Measurements from ENCODE around the gene CIDEC.
"Not testable (repeated sequence)": the region's sequence is repeated elsewhere in the genome, so short reads cannot be mapped to it uniquely, and the experiment has no call there.

The CIDEC gene

DNA sequence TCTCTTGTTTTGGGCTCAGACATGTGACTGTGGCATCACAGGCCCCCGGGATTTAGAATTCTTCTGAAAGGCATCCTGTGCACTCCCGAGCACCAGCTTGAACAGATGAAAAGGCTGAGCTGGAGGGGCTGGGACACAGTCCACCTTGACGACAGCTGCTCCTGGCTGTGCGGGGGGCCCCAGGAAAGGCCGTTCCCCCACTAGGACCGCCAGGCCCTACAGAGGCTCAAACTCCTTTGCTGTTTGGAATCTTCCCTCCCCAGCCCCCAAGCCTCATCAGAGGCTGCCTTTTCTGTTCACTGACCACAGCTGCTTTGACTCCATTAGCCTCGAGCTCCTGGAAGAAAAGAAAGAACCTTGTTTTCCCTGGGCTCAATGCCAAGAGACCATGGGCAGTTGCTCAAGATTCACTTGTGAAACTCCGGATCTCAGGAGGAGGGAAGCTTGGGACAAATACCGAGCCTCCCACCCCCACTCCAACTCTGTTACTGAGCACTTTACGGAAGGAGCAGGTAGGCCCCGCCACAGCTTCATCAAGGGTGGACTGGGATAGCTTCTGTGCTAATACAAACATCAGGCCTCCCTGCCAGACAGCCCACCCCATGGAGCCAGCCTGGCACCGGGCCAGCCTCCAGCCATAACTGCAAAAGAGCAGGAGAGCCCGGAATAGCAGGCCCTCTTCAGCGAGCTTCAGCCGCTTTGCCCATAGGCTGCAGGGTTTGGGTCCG is 15.7 kb downstream of the CIDEC start:
- Histone ChIP-seq H3K27ac (ENCODE audit: low read depth in 2 of 2, low read length in 2 of 2) (peak overlapping the region in 1 of 2 donors; percentile 23), H3K9ac (ENCODE audit: low read depth in 1 of 2, low read length in 2 of 2) (no peak overlapping the region), H3K4me3 (ENCODE audit: low read length in 2 of 2) (no peak overlapping the region)

DNA sequence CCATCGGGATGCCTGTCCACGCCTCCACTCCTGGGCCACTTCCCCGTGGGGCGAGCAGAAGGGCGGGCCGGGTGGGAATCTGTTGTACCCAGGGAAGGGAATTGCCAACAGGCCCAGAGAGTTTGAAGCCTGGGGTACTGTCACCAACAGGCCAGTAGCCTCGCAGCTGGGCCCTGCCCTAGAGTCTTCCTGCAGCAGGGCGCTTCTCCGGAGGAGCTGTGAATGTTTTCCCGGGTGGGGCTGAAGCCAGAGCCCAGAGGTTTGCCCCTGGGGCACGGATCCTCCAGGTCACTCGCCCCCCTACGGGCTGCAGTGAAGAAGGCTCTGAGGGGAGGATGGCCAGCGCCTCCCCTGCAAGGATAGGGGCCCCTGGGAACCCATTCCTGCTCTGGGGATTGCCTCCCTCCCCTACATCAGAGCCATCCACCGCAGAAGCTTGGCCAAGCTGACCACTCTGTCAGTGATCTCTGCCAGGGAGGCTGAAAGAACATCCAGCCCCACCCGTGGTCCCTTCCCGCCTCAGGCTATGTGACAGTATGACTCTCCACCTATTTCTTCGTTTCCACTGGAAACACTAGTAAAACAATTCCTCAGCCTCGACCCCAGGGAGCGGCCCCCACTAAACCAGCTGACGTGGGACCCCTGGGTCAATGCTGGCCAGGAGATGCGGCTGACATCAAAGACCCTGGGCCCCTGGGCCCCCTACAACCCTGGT is 16.8 kb downstream of the CIDEC start:
- no peaks in the 10 kb centered on the region for H3K9me3 ChIP-seq (ENCODE audit: control insufficient read depth in 2 of 2, low read length in 2 of 2)
- H3K9ac ChIP-seq (ENCODE audit: low read depth in 1 of 2, low read length in 2 of 2) = peak overlapping the region in 1 of 2 donors; percentile 65
- no peaks in the 10 kb centered on the region for H3K27me3 ChIP-seq (ENCODE audit: control insufficient read depth in 2 of 2, insufficient read depth in 2 of 2, low read length in 2 of 2)
- H3K4me3 ChIP-seq (ENCODE audit: low read length in 2 of 2) = peak overlapping the region; percentile 48 to 52
- no peak overlapping the region for H3K27ac ChIP-seq (ENCODE audit: low read depth in 2 of 2, low read length in 2 of 2)
- peaks cover 0 to 4% of the 10 kb centered on the region in 2 donors for H3K4me1 ChIP-seq (ENCODE audit: control insufficient read depth in 2 of 2, insufficient read depth in 2 of 2, low read length in 2 of 2)
- no peaks in the 10 kb centered on the region for H3K36me3 ChIP-seq (ENCODE audit: control insufficient read depth in 2 of 2, insufficient read depth in 2 of 2, low read length in 2 of 2)

More for the DNA sequence above, 15.7 kb downstream of the CIDEC start:
- no peaks in the 10 kb centered on the region for H3K27me3 ChIP-seq (ENCODE audit: control insufficient read depth in 2 of 2, insufficient read depth in 2 of 2, low read length in 2 of 2)
- no peaks in the 10 kb centered on the region for H3K36me3 ChIP-seq (ENCODE audit: control insufficient read depth in 2 of 2, insufficient read depth in 2 of 2, low read length in 2 of 2)
- H3K4me1 ChIP-seq (ENCODE audit: control insufficient read depth in 2 of 2, insufficient read depth in 2 of 2, low read length in 2 of 2) = peaks cover 0 to 4% of the 10 kb centered on the region in 2 donors
- H3K9me3 ChIP-seq (ENCODE audit: control insufficient read depth in 2 of 2, low read length in 2 of 2) = no peaks in the 10 kb centered on the region

GRCh38 chr3:9862391-9863057 is 17.5 kb downstream of the CIDEC start:
- H3K27ac ChIP-seq (ENCODE audit: low read depth in 2 of 2, low read length in 2 of 2) = peak overlapping the region in 1 of 2 donors; percentile 38
- H3K4me3 ChIP-seq (ENCODE audit: low read length in 2 of 2) = peak overlapping the region; percentile 48 to 52
- H3K27me3 ChIP-seq (ENCODE audit: control insufficient read depth in 2 of 2, insufficient read depth in 2 of 2, low read length in 2 of 2) = no peaks in the 10 kb centered on the region
- H3K9me3 ChIP-seq (ENCODE audit: control insufficient read depth in 2 of 2, low read length in 2 of 2) = no peaks in the 10 kb centered on the region
- peaks cover 0 to 4% of the 10 kb centered on the region in 2 donors for H3K4me1 ChIP-seq (ENCODE audit: control insufficient read depth in 2 of 2, insufficient read depth in 2 of 2, low read length in 2 of 2)
- peak overlapping the region in 1 of 2 donors; percentile 65 for H3K9ac ChIP-seq (ENCODE audit: low read depth in 1 of 2, low read length in 2 of 2)
- no peaks in the 10 kb centered on the region for H3K36me3 ChIP-seq (ENCODE audit: control insufficient read depth in 2 of 2, insufficient read depth in 2 of 2, low read length in 2 of 2)

- H3K4me1 ChIP-seq (ENCODE audit: control insufficient read depth in 2 of 2, insufficient read depth in 2 of 2, low read length in 2 of 2) = peaks cover 0 to 4% of the 10 kb centered on the region in 2 donors
- H3K4me3 ChIP-seq (ENCODE audit: low read length in 2 of 2) = no peak overlapping the region
- no peak overlapping the region for H3K9ac ChIP-seq (ENCODE audit: low read depth in 1 of 2, low read length in 2 of 2)
- no peak overlapping the region for H3K27ac ChIP-seq (ENCODE audit: low read depth in 2 of 2, low read length in 2 of 2)
- no peaks in the 10 kb centered on the region for H3K27me3 ChIP-seq (ENCODE audit: control insufficient read depth in 2 of 2, insufficient read depth in 2 of 2, low read length in 2 of 2)
- H3K9me3 ChIP-seq (ENCODE audit: control insufficient read depth in 2 of 2, low read length in 2 of 2) = no peaks in the 10 kb centered on the region
- no peaks in the 10 kb centered on the region for H3K36me3 ChIP-seq (ENCODE audit: control insufficient read depth in 2 of 2, insufficient read depth in 2 of 2, low read length in 2 of 2)
Measured at GRCh38 chr3:9861626-9862130, 18.4 kb downstream of the CIDEC start.

GRCh38 chr3:9861201-9861600 is 18.9 kb downstream of the CIDEC start:
- Histone ChIP-seq H3K27me3 (ENCODE audit: control insufficient read depth in 2 of 2, insufficient read depth in 2 of 2, low read length in 2 of 2) (no peaks in the 10 kb centered on the region), H3K36me3 (ENCODE audit: control insufficient read depth in 2 of 2, insufficient read depth in 2 of 2, low read length in 2 of 2) (no peaks in the 10 kb centered on the region), H3K27ac (ENCODE audit: low read depth in 2 of 2, low read length in 2 of 2) (no peak overlapping the region), H3K9ac (ENCODE audit: low read depth in 1 of 2, low read length in 2 of 2) (no peak overlapping the region), H3K4me1 (ENCODE audit: control insufficient read depth in 2 of 2, insufficient read depth in 2 of 2, low read length in 2 of 2) (peaks cover 0 to 4% of the 10 kb centered on the region in 2 donors), H3K9me3 (ENCODE audit: control insufficient read depth in 2 of 2, low read length in 2 of 2) (no peaks in the 10 kb centered on the region), H3K4me3 (ENCODE audit: low read length in 2 of 2) (no peak overlapping the region)

DNA sequence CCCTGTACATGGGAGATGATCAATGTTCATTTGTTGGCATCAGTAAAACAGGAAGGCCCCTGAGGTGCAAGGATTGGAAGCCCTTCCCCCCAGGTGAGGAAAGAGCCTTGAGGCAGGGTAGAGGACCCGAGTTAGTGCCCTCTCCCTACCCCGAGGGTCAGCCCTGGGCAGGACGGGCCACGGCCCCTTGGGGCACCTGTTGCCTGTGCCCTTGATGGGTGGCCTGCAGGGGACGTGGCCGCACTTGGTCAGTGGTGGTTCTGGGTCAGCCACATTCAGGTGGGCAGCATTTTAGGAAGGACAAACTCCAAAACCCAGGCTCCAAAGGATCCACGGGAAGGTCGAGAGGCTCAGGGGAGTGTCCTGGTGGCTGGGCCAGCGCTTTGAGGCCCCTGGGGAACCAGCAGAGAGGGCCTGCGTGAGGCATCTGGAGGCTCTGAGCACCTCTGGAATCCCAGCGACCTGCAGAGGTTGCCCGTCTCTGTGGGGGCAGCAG is 20.5 kb downstream of the CIDEC start:
- Histone ChIP-seq H3K4me3 (ENCODE audit: low read length in 2 of 2) (no peak overlapping the region), H3K27ac (ENCODE audit: low read depth in 2 of 2, low read length in 2 of 2) (no peak overlapping the region), H3K9me3 (ENCODE audit: control insufficient read depth in 2 of 2, low read length in 2 of 2) (no peaks in the 10 kb centered on the region), H3K9ac (ENCODE audit: low read depth in 1 of 2, low read length in 2 of 2) (no peak overlapping the region), H3K36me3 (ENCODE audit: control insufficient read depth in 2 of 2, insufficient read depth in 2 of 2, low read length in 2 of 2) (no peaks in the 10 kb centered on the region), H3K4me1 (ENCODE audit: control insufficient read depth in 2 of 2, insufficient read depth in 2 of 2, low read length in 2 of 2) (peaks cover 0 to 4% of the 10 kb centered on the region in 2 donors), H3K27me3 (ENCODE audit: control insufficient read depth in 2 of 2, insufficient read depth in 2 of 2, low read length in 2 of 2) (no peaks in the 10 kb centered on the region)

DNA sequence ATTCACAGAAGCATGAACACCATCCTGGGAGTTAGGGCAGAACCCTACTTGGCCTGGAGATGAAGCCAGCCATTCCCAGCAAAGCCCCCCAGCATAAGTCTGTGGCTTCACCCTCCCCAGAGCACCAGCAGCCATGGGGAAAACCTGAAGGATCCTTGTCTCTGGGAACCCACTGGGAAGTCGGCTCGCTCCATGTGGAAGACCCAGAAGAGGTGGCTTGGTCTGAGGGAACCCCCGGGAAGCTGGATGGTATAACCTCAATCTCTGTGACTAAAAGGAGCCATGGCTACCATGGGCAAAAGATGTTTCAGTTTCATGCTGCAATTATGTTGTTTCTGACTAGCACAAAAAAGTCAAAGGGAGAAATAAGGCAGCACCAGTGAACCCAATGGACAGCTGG is 24.5 kb downstream of the CIDEC start:
- Histone ChIP-seq H3K27ac (ENCODE audit: low read depth in 2 of 2, low read length in 2 of 2) (no peak overlapping the region), H3K27me3 (ENCODE audit: control insufficient read depth in 2 of 2, insufficient read depth in 2 of 2, low read length in 2 of 2) (no peaks in the 10 kb centered on the region), H3K4me1 (ENCODE audit: control insufficient read depth in 2 of 2, insufficient read depth in 2 of 2, low read length in 2 of 2) (no peaks in the 10 kb centered on the region), H3K36me3 (ENCODE audit: control insufficient read depth in 2 of 2, insufficient read depth in 2 of 2, low read length in 2 of 2) (no peaks in the 10 kb centered on the region), H3K9ac (ENCODE audit: low read depth in 1 of 2, low read length in 2 of 2) (no peak overlapping the region), H3K9me3 (ENCODE audit: control insufficient read depth in 2 of 2, low read length in 2 of 2) (no peaks in the 10 kb centered on the region), H3K4me3 (ENCODE audit: low read length in 2 of 2) (no peak overlapping the region)

DNA sequence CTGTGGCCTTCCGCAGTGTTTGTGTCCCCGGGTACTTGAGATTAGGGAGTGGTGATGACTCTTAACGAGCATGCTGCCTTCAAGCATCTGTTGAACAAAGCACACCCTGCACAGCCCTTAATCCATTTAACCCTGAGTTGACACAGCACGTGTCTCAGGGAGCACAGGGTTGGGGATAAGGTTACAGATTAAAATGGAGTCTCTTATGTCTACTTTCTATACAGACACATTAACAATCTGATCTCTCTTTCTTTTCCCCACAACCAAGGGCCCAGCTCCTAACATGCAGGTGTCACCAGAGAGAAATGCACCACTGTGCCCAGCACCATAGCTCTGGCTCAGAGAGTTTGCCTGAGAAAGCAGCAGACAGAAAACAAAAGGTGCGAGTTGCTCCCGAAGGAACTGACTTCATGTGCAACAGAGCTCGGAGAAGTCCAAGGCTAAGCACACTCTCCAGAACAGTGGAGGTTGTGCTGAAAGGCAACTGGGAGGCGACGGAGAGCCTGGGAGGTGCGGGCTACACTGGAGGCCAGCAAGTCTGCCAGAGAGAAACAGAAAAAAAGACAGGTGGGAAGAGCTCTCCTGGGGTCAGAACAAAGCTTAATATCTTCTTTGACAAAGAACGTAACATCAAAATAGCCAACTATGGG is 25.6 kb downstream of the CIDEC start:
- not testable (repeated sequence) for H3K4me3 ChIP-seq (ENCODE audit: low read length in 2 of 2); H3K27ac ChIP-seq (ENCODE audit: low read depth in 2 of 2, low read length in 2 of 2); H3K9me3 ChIP-seq (ENCODE audit: control insufficient read depth in 2 of 2, low read length in 2 of 2)

DNA sequence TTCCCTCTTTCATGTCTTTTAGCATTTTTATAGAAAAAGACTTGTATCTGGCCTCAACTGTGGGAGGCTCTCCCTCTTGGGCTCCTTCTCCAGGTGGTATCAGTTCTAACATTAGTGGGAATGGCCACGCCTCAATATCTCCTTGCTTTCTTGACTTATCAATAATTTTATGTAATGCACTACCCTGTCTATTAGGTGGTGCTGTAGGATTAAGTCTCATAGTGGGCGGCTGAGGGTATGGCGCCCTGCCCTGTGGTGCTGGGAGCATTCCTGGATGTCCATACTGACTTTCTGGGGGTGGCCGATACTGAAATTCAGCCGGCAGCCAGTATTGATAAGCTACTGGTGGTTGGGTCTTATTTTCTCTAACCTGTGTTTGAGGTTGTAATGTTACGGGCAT is 27.5 kb downstream of the CIDEC start:
- Histone ChIP-seq H3K27ac (ENCODE audit: low read depth in 2 of 2, low read length in 2 of 2) (no peak overlapping the region), H3K9ac (ENCODE audit: low read depth in 1 of 2, low read length in 2 of 2) (no peak overlapping the region)

More for the DNA sequence above, 25.6 kb downstream of the CIDEC start:
- H3K9ac ChIP-seq (ENCODE audit: low read depth in 1 of 2, low read length in 2 of 2); H3K4me1 ChIP-seq (ENCODE audit: control insufficient read depth in 2 of 2, insufficient read depth in 2 of 2, low read length in 2 of 2); H3K27me3 ChIP-seq (ENCODE audit: control insufficient read depth in 2 of 2, insufficient read depth in 2 of 2, low read length in 2 of 2); H3K36me3 ChIP-seq (ENCODE audit: control insufficient read depth in 2 of 2, insufficient read depth in 2 of 2, low read length in 2 of 2): not testable (repeated sequence)

More for the DNA sequence above, 27.5 kb downstream of the CIDEC start:
- Histone ChIP-seq H3K27me3 (ENCODE audit: control insufficient read depth in 2 of 2, insufficient read depth in 2 of 2, low read length in 2 of 2) (no peaks in the 10 kb centered on the region), H3K36me3 (ENCODE audit: control insufficient read depth in 2 of 2, insufficient read depth in 2 of 2, low read length in 2 of 2) (no peaks in the 10 kb centered on the region), H3K9me3 (ENCODE audit: control insufficient read depth in 2 of 2, low read length in 2 of 2) (no peaks in the 10 kb centered on the region), H3K4me3 (ENCODE audit: low read length in 2 of 2) (no peak overlapping the region), H3K4me1 (ENCODE audit: control insufficient read depth in 2 of 2, insufficient read depth in 2 of 2, low read length in 2 of 2) (no peaks in the 10 kb centered on the region)

Data from mucosa of rectum (tissue), 2 donors.